IPS-20b (cell line): ENCODE data around the gene C1QTNF5.
A peak's percentile ranks its signal among the peaks of the same experiment; 100 is the strongest.

Experiments used
- H3K27ac ChIP-seq: one replicate; pipeline ENCODE4 v1.5.1; 2013; ENCODE audit warnings: low read length
- H3K27me3 ChIP-seq: 2 replicates; pipeline ENCODE4 v1.6.1; 2013; ENCODE audit warnings: mild to moderate bottlenecking, low read length, inconsistent platforms; ENCODE audit not compliant: insufficient read depth
- H3K36me3 ChIP-seq: 2 replicates; pipeline ENCODE4 v1.6.1; 2013; ENCODE audit warnings: low read depth, mild to moderate bottlenecking, inconsistent platforms, low read length, moderate library complexity; ENCODE audit not compliant: insufficient read depth
- H3K4me1 ChIP-seq: 2 replicates; pipeline ENCODE4 v1.6.1; 2013; ENCODE audit warnings: mild to moderate bottlenecking, control low read depth, inconsistent platforms, low read length, moderate library complexity; ENCODE audit not compliant: insufficient read depth
- H3K4me3 ChIP-seq: 2 replicates; pipeline ENCODE4 v1.5.1; 2013; ENCODE audit warnings: mild to moderate bottlenecking, low read length, inconsistent platforms
- H3K9ac ChIP-seq: 2 replicates; pipeline ENCODE4 v1.6.1; 2013; ENCODE audit warnings: low read depth, mild to moderate bottlenecking, inconsistent platforms, low read length, moderate library complexity
- H3K9me3 ChIP-seq: 2 replicates; pipeline ENCODE4 v1.6.1; 2013; ENCODE audit warnings: mild to moderate bottlenecking, low read depth, low read length, inconsistent platforms; ENCODE audit not compliant: insufficient read depth

C1QTNF5 gene

GRCh38 chr11:119317592-119318239 is 23.0 kb downstream of the C1QTNF5 start:
- no peaks in the 10 kb centered on the region for H3K36me3 ChIP-seq
- no peaks in the 10 kb centered on the region for H3K9me3 ChIP-seq
- no peak overlapping the region for H3K27ac ChIP-seq
- peaks cover 68% of the 10 kb centered on the region for H3K27me3 ChIP-seq
- no peak overlapping the region for H3K9ac ChIP-seq
- peak overlapping the region; percentile 58 for H3K4me3 ChIP-seq
- peaks cover 29% of the 10 kb centered on the region for H3K4me1 ChIP-seq

GRCh38 chr11:119316729-119317591 is 23.7 kb downstream of the C1QTNF5 start, which contains the start of gene MCAM:
MCAM (minus strand) TSS chr11:119317130; CDS start chr11:119317101, 29 bp downstream.
- Histone ChIP-seq H3K27ac (no peak within 1 kb of the TSS), H3K9me3 (no peaks in the 10 kb centered on the region), H3K4me1 (peaks cover 29% of the 10 kb centered on the region), H3K9ac (peak within 1 kb of the TSS; percentile 41; the same call in 1 of the 2 replicates), H3K27me3 (peaks cover 64% of the 10 kb centered on the region), H3K4me3 (peak within 1 kb of the TSS; percentile 69), H3K36me3 (no peaks in the 10 kb centered on the region)

- no peak overlapping the region for H3K27ac ChIP-seq
- peak overlapping the region; percentile 69 for H3K4me3 ChIP-seq
- peak overlapping the region; percentile 41; the same call in 1 of the 2 replicates for H3K9ac ChIP-seq
- H3K4me1 ChIP-seq = peaks cover 29% of the 10 kb centered on the region
- H3K9me3 ChIP-seq = no peaks in the 10 kb centered on the region
- peaks cover 64% of the 10 kb centered on the region for H3K27me3 ChIP-seq
- H3K36me3 ChIP-seq = no peaks in the 10 kb centered on the region
These were observed 24.5 kb downstream of the C1QTNF5 start for GRCh38 chr11:119316016-119316728.

GRCh38 chr11:119315131-119316015 is 25.3 kb downstream of the C1QTNF5 start:
- H3K9ac ChIP-seq = peak overlapping the region; percentile 41; the same call in 1 of the 2 replicates
- H3K36me3 ChIP-seq = no peaks in the 10 kb centered on the region
- no peak overlapping the region for H3K27ac ChIP-seq
- H3K9me3 ChIP-seq = no peaks in the 10 kb centered on the region
- H3K4me3 ChIP-seq = peak overlapping the region; percentile 69
- peaks cover 27% of the 10 kb centered on the region for H3K4me1 ChIP-seq
- peaks cover 61% of the 10 kb centered on the region for H3K27me3 ChIP-seq

GRCh38 chr11:119314726-119315125 is 26.0 kb downstream of the C1QTNF5 start:
- peaks cover 56% of the 10 kb centered on the region for H3K27me3 ChIP-seq
- H3K36me3 ChIP-seq = no peaks in the 10 kb centered on the region
- peaks cover 23% of the 10 kb centered on the region for H3K4me1 ChIP-seq
- no peak overlapping the region for H3K27ac ChIP-seq
- H3K9me3 ChIP-seq = no peaks in the 10 kb centered on the region
- peak overlapping the region; percentile 69 for H3K4me3 ChIP-seq
- no peak overlapping the region for H3K9ac ChIP-seq

GRCh38 chr11:119310682-119311052 is 30.0 kb downstream of the C1QTNF5 start:
- H3K9ac ChIP-seq = no peak overlapping the region
- no peaks in the 10 kb centered on the region for H3K9me3 ChIP-seq
- peaks cover 5% of the 10 kb centered on the region; the same call in 1 of the 2 replicates for H3K4me1 ChIP-seq
- H3K27me3 ChIP-seq = peaks cover 17% of the 10 kb centered on the region
- no peak overlapping the region for H3K4me3 ChIP-seq
- H3K36me3 ChIP-seq = peaks cover 22% of the 10 kb centered on the region
- H3K27ac ChIP-seq = no peak overlapping the region

GRCh38 chr11:119309953-119310681 is 30.6 kb downstream of the C1QTNF5 start:
- H3K4me3 ChIP-seq = no peak overlapping the region
- no peak overlapping the region for H3K9ac ChIP-seq
- peaks cover 28% of the 10 kb centered on the region for H3K36me3 ChIP-seq
- no peak overlapping the region for H3K27ac ChIP-seq
- no peaks in the 10 kb centered on the region for H3K9me3 ChIP-seq
- H3K27me3 ChIP-seq = peaks cover 11% of the 10 kb centered on the region
- H3K4me1 ChIP-seq = peaks cover 5% of the 10 kb centered on the region; the same call in 1 of the 2 replicates

GRCh38 chr11:119309411-119309810 is 31.3 kb downstream of the C1QTNF5 start:
- peaks cover 35% of the 10 kb centered on the region for H3K36me3 ChIP-seq
- no peak overlapping the region for H3K4me3 ChIP-seq
- no peak overlapping the region for H3K27ac ChIP-seq
- H3K27me3 ChIP-seq = peaks cover 4% of the 10 kb centered on the region; the same call in 1 of the 2 replicates
- H3K4me1 ChIP-seq = peaks cover 5% of the 10 kb centered on the region; the same call in 1 of the 2 replicates
- H3K9ac ChIP-seq = no peak overlapping the region
- H3K9me3 ChIP-seq = no peaks in the 10 kb centered on the region

- Histone ChIP-seq H3K4me3 (no peak overlapping the region), H3K4me1 (peaks cover 5% of the 10 kb centered on the region; the same call in 1 of the 2 replicates), H3K27me3 (no peaks in the 10 kb centered on the region), H3K9ac (no peak overlapping the region), H3K9me3 (no peaks in the 10 kb centered on the region), H3K36me3 (peaks cover 49% of the 10 kb centered on the region), H3K27ac (no peak overlapping the region)
These were observed 32.7 kb downstream of the C1QTNF5 start for GRCh38 chr11:119307974-119308373.

GRCh38 chr11:119307219-119307618 is 33.5 kb downstream of the C1QTNF5 start:
- H3K27ac ChIP-seq = no peak overlapping the region

More at GRCh38 chr11:119307219-119307618, 33.5 kb downstream of the C1QTNF5 start:
- H3K36me3 ChIP-seq = peaks cover 57% of the 10 kb centered on the region
- H3K9ac ChIP-seq = no peak overlapping the region
- H3K27me3 ChIP-seq = no peaks in the 10 kb centered on the region
- H3K4me3 ChIP-seq = no peak overlapping the region
- H3K4me1 ChIP-seq = peaks cover 5% of the 10 kb centered on the region; the same call in 1 of the 2 replicates
- no peaks in the 10 kb centered on the region for H3K9me3 ChIP-seq
